ENCODE data around the gene MAGEB4.
"Not testable (repeated sequence)": the region's sequence is repeated elsewhere in the genome, so short reads cannot be mapped to it uniquely, and the experiment has no call there.

DNA sequence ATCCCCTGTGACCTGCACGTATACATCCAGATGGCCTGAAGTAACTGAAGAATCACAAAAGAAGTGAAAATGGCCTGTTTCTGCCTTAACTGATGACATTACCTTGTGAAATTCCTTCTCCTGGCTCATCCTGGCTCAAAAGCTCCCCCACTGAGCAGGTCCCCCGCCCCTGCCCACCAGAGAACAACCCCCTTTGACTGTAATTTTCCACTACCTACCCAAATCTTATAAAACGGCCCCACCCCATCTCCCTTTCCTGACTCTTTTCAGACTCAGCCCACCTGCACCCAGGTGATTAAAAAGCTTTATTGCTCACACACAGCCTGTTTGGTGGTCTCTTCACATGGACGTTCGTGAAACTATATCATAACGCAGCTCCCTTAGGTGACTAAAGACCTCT is 47.9 kb upstream of the MAGEB4 start:
- TF ChIP-seq RAD21 (IDR thresholded peaks at IDR 0.05); YY1 (IDR thresholded peaks at IDR 0.05); RXRA (IDR thresholded peaks at IDR 0.05); TAF1 (conservative IDR thresholded peaks at IDR 0.05): not testable (repeated sequence)
- TF ChIP-seq, protein P1, sequence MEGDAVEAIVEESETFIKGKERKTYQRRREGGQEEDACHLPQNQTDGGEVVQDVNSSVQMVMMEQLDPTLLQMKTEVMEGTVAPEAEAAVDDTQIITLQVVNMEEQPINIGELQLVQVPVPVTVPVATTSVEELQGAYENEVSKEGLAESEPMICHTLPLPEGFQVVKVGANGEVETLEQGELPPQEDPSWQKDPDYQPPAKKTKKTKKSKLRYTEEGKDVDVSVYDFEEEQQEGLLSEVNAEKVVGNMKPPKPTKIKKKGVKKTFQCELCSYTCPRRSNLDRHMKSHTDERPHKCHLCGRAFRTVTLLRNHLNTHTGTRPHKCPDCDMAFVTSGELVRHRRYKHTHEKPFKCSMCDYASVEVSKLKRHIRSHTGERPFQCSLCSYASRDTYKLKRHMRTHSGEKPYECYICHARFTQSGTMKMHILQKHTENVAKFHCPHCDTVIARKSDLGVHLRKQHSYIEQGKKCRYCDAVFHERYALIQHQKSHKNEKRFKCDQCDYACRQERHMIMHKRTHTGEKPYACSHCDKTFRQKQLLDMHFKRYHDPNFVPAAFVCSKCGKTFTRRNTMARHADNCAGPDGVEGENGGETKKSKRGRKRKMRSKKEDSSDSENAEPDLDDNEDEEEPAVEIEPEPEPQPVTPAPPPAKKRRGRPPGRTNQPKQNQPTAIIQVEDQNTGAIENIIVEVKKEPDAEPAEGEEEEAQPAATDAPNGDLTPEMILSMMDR (IDR thresholded peaks at IDR 0.05; ENCODE audit: low read depth, low read length, missing input control): not testable (repeated sequence)
- TF ChIP-seq, protein P2, sequence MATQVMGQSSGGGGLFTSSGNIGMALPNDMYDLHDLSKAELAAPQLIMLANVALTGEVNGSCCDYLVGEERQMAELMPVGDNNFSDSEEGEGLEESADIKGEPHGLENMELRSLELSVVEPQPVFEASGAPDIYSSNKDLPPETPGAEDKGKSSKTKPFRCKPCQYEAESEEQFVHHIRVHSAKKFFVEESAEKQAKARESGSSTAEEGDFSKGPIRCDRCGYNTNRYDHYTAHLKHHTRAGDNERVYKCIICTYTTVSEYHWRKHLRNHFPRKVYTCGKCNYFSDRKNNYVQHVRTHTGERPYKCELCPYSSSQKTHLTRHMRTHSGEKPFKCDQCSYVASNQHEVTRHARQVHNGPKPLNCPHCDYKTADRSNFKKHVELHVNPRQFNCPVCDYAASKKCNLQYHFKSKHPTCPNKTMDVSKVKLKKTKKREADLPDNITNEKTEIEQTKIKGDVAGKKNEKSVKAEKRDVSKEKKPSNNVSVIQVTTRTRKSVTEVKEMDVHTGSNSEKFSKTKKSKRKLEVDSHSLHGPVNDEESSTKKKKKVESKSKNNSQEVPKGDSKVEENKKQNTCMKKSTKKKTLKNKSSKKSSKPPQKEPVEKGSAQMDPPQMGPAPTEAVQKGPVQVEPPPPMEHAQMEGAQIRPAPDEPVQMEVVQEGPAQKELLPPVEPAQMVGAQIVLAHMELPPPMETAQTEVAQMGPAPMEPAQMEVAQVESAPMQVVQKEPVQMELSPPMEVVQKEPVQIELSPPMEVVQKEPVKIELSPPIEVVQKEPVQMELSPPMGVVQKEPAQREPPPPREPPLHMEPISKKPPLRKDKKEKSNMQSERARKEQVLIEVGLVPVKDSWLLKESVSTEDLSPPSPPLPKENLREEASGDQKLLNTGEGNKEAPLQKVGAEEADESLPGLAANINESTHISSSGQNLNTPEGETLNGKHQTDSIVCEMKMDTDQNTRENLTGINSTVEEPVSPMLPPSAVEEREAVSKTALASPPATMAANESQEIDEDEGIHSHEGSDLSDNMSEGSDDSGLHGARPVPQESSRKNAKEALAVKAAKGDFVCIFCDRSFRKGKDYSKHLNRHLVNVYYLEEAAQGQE (IDR thresholded peaks at IDR 0.05): not testable (repeated sequence)

All from liver (tissue), 3 donors.